Fibroblast of mammary gland (primary cell): ENCODE data around the gene TEDC2.
A peak's percentile ranks its signal among the peaks of the same experiment; 100 is the strongest.

ENCODE experiments used
- DNase-seq: peaks from one replicate; pipeline ENCODE4 v3.0.0-alpha.2; 2010; ENCODE audit warnings: low read depth
- H3K4me3 ChIP-seq: 2 replicates; pipeline ENCODE4 v1.5.1; 2011; ENCODE audit warnings: low read depth, mild to moderate bottlenecking, low read length, moderate library complexity; ENCODE audit not compliant: control insufficient read depth
- TF ChIP-seq, protein P1 (sequence below): conservative IDR thresholded peaks from 2 replicates; pipeline ENCODE4 v1.5.1; 2011; ENCODE audit warnings: low read depth, low read length, inconsistent platforms; ENCODE audit not compliant: control insufficient read depth, insufficient read depth

TEDC2 gene, protein sequence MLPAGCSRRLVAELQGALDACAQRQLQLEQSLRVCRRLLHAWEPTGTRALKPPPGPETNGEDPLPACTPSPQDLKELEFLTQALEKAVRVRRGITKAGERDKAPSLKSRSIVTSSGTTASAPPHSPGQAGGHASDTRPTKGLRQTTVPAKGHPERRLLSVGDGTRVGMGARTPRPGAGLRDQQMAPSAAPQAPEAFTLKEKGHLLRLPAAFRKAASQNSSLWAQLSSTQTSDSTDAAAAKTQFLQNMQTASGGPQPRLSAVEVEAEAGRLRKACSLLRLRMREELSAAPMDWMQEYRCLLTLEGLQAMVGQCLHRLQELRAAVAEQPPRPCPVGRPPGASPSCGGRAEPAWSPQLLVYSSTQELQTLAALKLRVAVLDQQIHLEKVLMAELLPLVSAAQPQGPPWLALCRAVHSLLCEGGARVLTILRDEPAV

DNA sequence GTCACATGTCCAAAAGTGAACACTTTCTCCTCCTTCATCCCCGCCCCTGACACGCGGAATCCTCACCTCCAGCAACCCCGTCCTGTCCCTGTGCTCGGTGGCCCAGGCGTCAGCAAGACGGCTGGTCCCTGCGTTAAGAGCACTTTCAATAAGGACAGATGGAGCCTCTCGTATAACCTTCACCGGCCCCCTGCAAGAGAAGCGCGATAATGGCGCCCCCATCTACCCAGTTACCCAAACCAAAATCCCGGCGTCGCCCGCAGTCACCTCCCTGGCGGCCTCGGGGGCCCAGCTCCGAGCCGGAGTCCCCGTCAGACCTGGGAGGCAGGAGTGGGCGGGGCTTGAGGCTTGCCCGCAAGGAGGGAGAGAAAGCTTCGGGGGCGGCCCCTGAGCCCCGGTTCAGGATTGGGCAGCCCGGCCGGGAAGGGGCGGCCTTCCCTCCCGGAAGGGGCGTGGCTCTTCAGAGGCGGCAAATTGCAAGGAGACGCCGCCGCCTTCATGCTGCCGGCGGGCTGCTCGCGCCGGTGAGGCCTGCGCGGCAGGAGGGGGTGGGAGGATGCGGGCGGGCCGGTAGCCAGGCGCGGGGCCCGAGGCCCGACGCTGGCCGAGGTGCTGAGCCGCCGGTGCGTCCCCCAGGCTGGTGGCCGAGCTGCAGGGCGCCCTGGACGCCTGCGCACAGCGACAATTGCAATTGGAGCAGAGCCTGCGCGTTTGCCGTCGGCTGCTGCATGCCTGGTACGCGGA lies at the start of gene TEDC2:
Gene TEDC2 (plus strand): TSS at position 463 of the 744 bp plus-strand sequence. CDS start 36 bp downstream, at position 499.
- DNase-seq: peak; percentile 84
- TF ChIP-seq, protein P1, sequence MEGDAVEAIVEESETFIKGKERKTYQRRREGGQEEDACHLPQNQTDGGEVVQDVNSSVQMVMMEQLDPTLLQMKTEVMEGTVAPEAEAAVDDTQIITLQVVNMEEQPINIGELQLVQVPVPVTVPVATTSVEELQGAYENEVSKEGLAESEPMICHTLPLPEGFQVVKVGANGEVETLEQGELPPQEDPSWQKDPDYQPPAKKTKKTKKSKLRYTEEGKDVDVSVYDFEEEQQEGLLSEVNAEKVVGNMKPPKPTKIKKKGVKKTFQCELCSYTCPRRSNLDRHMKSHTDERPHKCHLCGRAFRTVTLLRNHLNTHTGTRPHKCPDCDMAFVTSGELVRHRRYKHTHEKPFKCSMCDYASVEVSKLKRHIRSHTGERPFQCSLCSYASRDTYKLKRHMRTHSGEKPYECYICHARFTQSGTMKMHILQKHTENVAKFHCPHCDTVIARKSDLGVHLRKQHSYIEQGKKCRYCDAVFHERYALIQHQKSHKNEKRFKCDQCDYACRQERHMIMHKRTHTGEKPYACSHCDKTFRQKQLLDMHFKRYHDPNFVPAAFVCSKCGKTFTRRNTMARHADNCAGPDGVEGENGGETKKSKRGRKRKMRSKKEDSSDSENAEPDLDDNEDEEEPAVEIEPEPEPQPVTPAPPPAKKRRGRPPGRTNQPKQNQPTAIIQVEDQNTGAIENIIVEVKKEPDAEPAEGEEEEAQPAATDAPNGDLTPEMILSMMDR: no peak
- peak within 1 kb of the TSS; percentile 53 for H3K4me3 ChIP-seq

DNA sequence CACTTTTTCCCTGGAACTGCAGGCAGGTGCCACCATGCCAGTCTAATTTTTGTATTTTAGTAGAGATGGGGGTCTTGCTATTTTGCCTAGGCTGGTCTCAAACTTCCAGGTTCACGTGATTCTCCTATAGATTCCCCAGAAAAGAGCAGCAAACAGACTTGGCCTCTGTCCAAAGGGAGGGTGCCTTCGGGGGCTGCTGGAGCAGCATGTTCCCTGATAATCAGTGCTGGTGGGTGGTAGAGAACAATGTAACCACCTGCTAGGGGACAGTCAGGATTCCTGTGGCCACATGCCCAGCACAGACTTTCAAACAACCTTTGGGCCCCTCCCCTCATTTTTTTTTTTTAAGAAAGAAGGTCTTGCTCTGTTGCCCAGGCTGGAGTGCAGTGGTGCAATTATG lies 44.8 kb upstream of the TEDC2 start:
- H3K4me3 ChIP-seq: no peak overlapping the region

DNA sequence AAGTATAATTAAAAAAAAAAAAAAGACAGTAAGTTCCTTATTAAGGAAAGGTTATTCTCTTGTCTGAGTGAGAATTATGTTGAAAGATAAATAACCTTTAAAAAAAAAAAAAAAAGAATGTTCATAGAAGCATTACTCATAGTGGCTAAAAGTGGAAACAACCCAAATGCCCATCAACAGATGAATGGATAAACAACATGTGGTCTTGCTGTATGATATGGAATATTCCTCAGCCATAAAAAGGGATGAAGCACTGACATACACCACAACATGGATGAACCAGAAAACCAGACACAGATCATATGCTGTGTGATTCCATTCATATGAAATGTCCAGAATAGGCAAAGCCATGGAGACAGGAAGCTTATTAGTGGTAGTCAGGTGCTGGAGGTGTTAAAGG lies 39.9 kb upstream of the TEDC2 start:
- peak; percentile 52 for DNase-seq
- H3K4me3 ChIP-seq: no peak overlapping the region
- TF ChIP-seq, protein P1: no peak

More for the DNA sequence above, 44.8 kb upstream of the TEDC2 start:
- TF ChIP-seq, protein P1: no peak
- DNase-seq: no peak

DNA sequence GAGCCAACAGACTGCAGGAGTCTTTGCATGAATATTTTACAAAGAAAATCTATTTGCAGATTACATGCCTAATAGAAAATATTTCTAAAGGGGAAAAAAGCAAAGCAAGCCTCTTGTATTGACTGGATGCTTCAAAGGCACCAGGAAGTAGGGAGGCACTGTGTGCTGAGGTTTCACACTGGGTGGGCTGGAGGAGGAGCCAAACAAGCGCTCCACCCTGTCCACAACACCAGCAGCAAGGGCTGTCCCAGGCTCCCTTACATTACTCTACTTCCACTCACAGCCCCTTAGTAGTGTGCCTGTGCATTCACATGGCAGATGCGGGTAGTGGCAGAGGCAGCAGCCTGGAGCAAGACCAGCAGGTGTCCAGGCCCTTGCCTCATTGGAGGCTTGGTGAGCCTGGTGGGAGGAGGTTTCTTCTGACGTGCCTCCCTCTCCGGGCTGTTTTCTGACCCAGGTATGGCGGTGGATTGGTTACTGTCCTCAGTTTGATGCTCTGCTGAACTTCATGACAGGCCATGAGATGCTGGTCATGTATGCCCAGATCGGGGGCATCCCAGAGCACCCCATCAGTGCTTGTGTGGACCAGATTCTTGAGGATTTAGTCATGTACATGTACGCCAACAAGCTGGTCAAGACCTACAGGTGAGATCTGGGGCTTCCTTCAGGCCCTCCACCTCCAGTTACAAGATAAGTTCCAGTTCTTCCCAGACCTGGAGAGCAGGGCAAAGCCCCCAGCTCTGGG lies 37.6 kb upstream of the TEDC2 start:
- no peak overlapping the region for H3K4me3 ChIP-seq
- TF ChIP-seq, protein P1: no peak
- DNase-seq: no peak

DNA sequence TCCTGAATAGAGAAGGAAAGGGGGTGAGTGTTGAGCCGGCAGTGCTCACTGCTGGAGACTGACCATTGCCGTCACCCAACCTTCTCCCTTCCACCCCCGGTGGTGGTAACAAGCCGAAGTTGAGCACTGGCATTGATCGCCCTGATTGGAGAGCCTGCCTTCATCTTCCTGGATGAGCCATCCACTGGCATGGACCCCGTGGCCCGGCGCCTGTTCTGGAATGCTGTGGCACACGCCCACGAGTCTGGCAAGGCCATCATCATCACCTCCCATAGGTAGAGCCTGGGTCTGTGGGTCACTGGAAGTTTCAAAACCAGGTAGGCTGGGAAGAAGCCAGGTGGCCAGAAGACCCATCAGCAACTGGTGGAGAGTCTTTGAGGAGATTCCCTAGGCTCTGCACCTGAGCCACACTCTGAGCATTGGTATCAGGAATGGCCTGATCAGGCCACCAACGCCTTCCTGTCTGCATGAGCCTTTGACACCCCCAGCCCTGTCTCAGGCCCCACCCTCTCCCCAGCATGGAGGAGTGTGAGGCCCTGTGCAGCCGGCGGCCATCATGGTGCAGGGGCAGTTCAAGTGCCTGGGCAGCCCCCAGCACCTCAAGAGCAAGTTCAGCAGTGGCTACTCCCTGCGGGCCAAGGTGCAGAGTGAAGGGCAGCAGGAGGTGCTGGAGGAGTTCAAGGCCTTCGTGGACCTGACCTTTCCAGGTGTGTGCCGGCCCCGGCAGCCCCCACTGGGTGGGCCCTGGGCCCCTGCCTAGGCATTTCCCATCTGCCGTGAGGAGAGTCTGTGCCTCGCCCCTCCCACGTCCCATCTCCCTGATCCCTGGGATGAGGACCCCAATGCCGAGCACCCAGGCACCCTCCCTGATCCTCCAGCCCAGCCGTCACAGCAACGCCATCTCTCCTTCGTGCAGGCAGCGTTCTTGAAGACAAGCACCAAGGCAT lies 35.6 kb upstream of the TEDC2 start:
- no peak overlapping the region for H3K4me3 ChIP-seq
- no peak for DNase-seq
- TF ChIP-seq, protein P1: no peak
